Panc1 (cell line): ENCODE data around the gene FHIT. TPM values are rescaled to one million over a fixed set of nuclear protein-coding genes. Genes with fewer than 3 reads are reported as not detected.

Source experiments
- ATAC-seq: fragments of 200-7000 bp; cut with Tn5 transposase; 2 replicates; pipeline ENCODE4 v1.9.1; 2020; ENCODE audit warnings: mild to moderate bottlenecking, moderate library complexity
- BruUV-seq: library from RNA; stranded (reverse); fragments of 400-500 nt; replicated peaks from 2 replicates; lab custom pipeline; 2021; lab: Mats Ljungman, UMichigan
- CTCF ChIA-PET: fragments of 300-600 bp; sonication (Branson Sonifier 250); formaldehyde crosslinking; loops from one replicate; lab custom pipeline; 2022; ENCODE audit warnings: antibody characterized with exemption; lab: Charles Lee
- POLR2A ChIA-PET: fragments of 300-600 bp; sonication (Branson Sonifier 250); formaldehyde crosslinking; loops from one replicate; lab custom pipeline; 2022; ENCODE audit warnings: antibody characterized with exemption; lab: Charles Lee
- DNase-seq: peaks from one replicate; pipeline ENCODE4 v3.0.0-alpha.2; 2010; ENCODE audit warnings: low read depth, low spot score
- H3K27ac ChIP-seq: 2 replicates; pipeline ENCODE4 v1.5.1; 2011; ENCODE audit warnings: mild to moderate bottlenecking, low read length, inconsistent platforms
- H3K27me3 ChIP-seq: fragments of 200-500 bp; sonication (Bioruptor generic); 2 replicates; pipeline ENCODE4 v1.6.0; 2014; ENCODE audit warnings: low read length, inconsistent platforms; ENCODE audit not compliant: control insufficient read depth, insufficient read depth
- H3K36me3 ChIP-seq: fragments of 200-500 bp; sonication (Bioruptor generic); 2 replicates; pipeline ENCODE4 v1.5.1; 2014; ENCODE audit warnings: inconsistent platforms, mild to moderate bottlenecking, low read length, moderate library complexity; ENCODE audit not compliant: control insufficient read depth, insufficient read depth
- H3K4me1 ChIP-seq: 2 replicates; pipeline ENCODE4 v1.5.1; 2011; ENCODE audit warnings: inconsistent platforms, mild to moderate bottlenecking, low read length, moderate library complexity; ENCODE audit not compliant: control insufficient read depth, insufficient read depth
- H3K4me3 ChIP-seq, 2 experiments: 2 replicates each; pipeline ENCODE4 v1.5.1; 2011 to 2012; ENCODE audit warnings: low read depth in 2 of 2, low read length in 2 of 2, mild to moderate bottlenecking in 2 of 2, inconsistent platforms in 1 of 2, moderate library complexity in 1 of 2
- H3K9me3 ChIP-seq: fragments of 200-500 bp; sonication (Bioruptor generic); 2 replicates; pipeline ENCODE4 v1.5.1; 2014; ENCODE audit warnings: low read depth, mild to moderate bottlenecking, inconsistent platforms, low read length, moderate library complexity; ENCODE audit not compliant: control insufficient read depth, insufficient read depth
- POLR2AphosphoS5 ChIP-seq: IDR thresholded peaks from 2 replicates; pipeline ENCODE4 v1.6.1; 2012; ENCODE audit warnings: mild to moderate bottlenecking, low read depth, low read length, moderate library complexity
- SIN3A ChIP-seq: IDR thresholded peaks from 2 replicates; pipeline ENCODE4 v1.6.1; 2012; ENCODE audit warnings: low read depth, mild to moderate bottlenecking, low read length, moderate library complexity, borderline replicate concordance; ENCODE audit not compliant: insufficient read depth
- TCF7L2 ChIP-seq: IDR thresholded peaks from 2 replicates; pipeline ENCODE4 v1.6.1; 2011; ENCODE audit warnings: mild to moderate bottlenecking, low read depth, low read length, inconsistent platforms
- in situ Hi-C: cut with HindIII; loops from 2 replicates; pipeline ENCODE4 v1.10.0; 2016; ENCODE audit warnings: low sequenced_read_pairs, low pct_unique_long_range_greater_than_20kb
- intact Hi-C: fragments of 100-400 bp; cut with micrococcal nuclease; formaldehyde crosslinking; loops from one replicate; pipeline ENCODE4 v1.10.0; 2022; ENCODE audit not compliant: unreplicated experiment
- total RNA-seq: library from RNA; stranded (reverse); gene quantifications from one replicate; pipeline ENCODE4 v1.2.1, GENCODE V29; 2021; ENCODE audit not compliant: unreplicated experiment
- TF ChIP-seq, protein P1 (sequence below), 2 experiments: IDR thresholded peaks; 2 replicates each; pipeline ENCODE4 v1.6.1; 2011 to 2012; ENCODE audit warnings: low read depth in 2 of 2, control low read depth in 1 of 2, low read length in 1 of 2, mild to moderate bottlenecking in 1 of 2, moderate library complexity in 1 of 2; ENCODE audit not compliant: insufficient read depth in 1 of 2
- TF ChIP-seq, protein P2 (sequence below): fragments of 450-650 bp; IDR thresholded peaks from 2 replicates; pipeline ENCODE4 v1.5.1; 2017; ENCODE audit warnings: mild to moderate bottlenecking

The FHIT gene
- total RNA-seq, 1 experiment from 2014 or later = 2.2 TPM

DNA sequence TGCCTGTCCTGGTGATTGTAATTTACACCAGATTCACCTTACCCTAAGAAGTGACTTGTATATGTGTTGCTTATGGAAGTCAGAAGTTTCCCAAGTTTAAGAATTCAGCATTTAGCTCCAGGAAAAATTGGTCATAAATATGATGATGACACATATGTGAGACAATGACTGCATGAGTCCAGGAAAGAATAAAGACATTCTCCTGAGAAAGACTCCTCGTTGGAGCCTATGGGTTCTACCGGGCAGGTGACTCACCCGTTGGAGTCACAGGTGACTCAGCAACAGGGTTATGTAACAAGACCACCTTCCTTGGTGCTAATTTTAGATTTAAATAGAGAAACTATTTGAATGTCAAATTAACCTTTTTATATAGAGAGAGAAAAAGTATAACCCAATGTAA, 662.4 kb downstream of the FHIT start:
- H3K9me3 ChIP-seq = no peaks in the 10 kb centered on the region
- BruUV-seq = no TSS peak
- DNase-seq (no peak), ATAC-seq (no peak)
- ChIA-PET CTCF (no interaction called here), POLR2A (no interaction called here)
- intact Hi-C loops (no loop called here), in situ Hi-C loops (no loop called here)
- no peak overlapping the region for H3K27ac ChIP-seq
- no peaks in the 10 kb centered on the region for H3K36me3 ChIP-seq
- no peak for TF ChIP-seq POLR2AphosphoS5
- TF ChIP-seq, protein P1, sequence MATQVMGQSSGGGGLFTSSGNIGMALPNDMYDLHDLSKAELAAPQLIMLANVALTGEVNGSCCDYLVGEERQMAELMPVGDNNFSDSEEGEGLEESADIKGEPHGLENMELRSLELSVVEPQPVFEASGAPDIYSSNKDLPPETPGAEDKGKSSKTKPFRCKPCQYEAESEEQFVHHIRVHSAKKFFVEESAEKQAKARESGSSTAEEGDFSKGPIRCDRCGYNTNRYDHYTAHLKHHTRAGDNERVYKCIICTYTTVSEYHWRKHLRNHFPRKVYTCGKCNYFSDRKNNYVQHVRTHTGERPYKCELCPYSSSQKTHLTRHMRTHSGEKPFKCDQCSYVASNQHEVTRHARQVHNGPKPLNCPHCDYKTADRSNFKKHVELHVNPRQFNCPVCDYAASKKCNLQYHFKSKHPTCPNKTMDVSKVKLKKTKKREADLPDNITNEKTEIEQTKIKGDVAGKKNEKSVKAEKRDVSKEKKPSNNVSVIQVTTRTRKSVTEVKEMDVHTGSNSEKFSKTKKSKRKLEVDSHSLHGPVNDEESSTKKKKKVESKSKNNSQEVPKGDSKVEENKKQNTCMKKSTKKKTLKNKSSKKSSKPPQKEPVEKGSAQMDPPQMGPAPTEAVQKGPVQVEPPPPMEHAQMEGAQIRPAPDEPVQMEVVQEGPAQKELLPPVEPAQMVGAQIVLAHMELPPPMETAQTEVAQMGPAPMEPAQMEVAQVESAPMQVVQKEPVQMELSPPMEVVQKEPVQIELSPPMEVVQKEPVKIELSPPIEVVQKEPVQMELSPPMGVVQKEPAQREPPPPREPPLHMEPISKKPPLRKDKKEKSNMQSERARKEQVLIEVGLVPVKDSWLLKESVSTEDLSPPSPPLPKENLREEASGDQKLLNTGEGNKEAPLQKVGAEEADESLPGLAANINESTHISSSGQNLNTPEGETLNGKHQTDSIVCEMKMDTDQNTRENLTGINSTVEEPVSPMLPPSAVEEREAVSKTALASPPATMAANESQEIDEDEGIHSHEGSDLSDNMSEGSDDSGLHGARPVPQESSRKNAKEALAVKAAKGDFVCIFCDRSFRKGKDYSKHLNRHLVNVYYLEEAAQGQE (IDR thresholded peaks at IDR 0.05; ENCODE audit: insufficient read depth in 1 of 2, low read depth in 2 of 2, low read length in 1 of 2) = no peak
- no peak for TF ChIP-seq SIN3A
- TF ChIP-seq TCF7L2 = no peak
- TF ChIP-seq, protein P2, sequence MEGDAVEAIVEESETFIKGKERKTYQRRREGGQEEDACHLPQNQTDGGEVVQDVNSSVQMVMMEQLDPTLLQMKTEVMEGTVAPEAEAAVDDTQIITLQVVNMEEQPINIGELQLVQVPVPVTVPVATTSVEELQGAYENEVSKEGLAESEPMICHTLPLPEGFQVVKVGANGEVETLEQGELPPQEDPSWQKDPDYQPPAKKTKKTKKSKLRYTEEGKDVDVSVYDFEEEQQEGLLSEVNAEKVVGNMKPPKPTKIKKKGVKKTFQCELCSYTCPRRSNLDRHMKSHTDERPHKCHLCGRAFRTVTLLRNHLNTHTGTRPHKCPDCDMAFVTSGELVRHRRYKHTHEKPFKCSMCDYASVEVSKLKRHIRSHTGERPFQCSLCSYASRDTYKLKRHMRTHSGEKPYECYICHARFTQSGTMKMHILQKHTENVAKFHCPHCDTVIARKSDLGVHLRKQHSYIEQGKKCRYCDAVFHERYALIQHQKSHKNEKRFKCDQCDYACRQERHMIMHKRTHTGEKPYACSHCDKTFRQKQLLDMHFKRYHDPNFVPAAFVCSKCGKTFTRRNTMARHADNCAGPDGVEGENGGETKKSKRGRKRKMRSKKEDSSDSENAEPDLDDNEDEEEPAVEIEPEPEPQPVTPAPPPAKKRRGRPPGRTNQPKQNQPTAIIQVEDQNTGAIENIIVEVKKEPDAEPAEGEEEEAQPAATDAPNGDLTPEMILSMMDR = no peak
- H3K4me3 ChIP-seq = no peak overlapping the region
- no peaks in the 10 kb centered on the region for H3K27me3 ChIP-seq
- no peaks in the 10 kb centered on the region for H3K4me1 ChIP-seq

DNA sequence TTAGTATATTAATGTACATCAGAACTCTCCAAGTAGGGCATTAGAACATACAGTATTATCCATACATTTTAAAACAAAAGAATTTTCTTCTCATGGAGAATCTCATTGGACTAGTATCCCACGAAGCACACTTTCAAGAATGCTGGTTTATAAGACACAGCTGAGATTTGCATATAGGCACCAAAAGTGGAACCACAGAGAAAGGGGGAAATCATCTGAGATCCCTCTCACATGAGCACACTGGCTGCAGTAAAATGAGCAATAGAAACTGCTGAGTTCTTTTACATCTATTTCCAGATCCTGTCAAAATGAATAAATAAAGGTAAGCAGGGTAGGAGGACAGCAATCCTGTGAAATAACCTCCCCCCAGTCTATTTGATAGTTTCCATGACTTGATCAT, 665.3 kb downstream of the FHIT start:
- H3K9me3 ChIP-seq = no peaks in the 10 kb centered on the region
- intact Hi-C loops (no loop called here), in situ Hi-C loops (no loop called here)

More for the DNA sequence above, 665.3 kb downstream of the FHIT start:
- no peaks in the 10 kb centered on the region for H3K36me3 ChIP-seq
- CTCF ChIA-PET = no interaction called here
- H3K4me1 ChIP-seq = no peaks in the 10 kb centered on the region
- BruUV-seq = no TSS peak
- TF ChIP-seq, protein P2 = no peak
- no peak for TF ChIP-seq POLR2AphosphoS5
- TF ChIP-seq, protein P1 (IDR thresholded peaks at IDR 0.05; ENCODE audit: insufficient read depth in 1 of 2, low read depth in 2 of 2, low read length in 1 of 2) = no peak
- TF ChIP-seq SIN3A = no peak
- TF ChIP-seq TCF7L2 = no peak
- no peak overlapping the region for H3K4me3 ChIP-seq
- ATAC-seq = no peak
- DNase-seq = no peak
- H3K27ac ChIP-seq = no peak overlapping the region
- no peaks in the 10 kb centered on the region for H3K27me3 ChIP-seq
- POLR2A ChIA-PET = no interaction called here
